22Rv1 (cell line): ENCODE measurements around the gene PLLP.

Experiments used
- H3K27ac ChIP-seq: fragments of 450-650 bp; 2 replicates; pipeline ENCODE4 v1.5.1; 2017
- ZFX ChIP-seq: fragments of 450-650 bp; IDR thresholded peaks from 2 replicates; pipeline ENCODE4 v1.6.1; 2017; ENCODE audit warnings: antibody characterized with exemption, borderline replicate concordance
- TF ChIP-seq, protein P1 (sequence below): fragments of 450-650 bp; IDR thresholded peaks from 2 replicates; pipeline ENCODE4 v1.5.1; 2017; ENCODE audit warnings: mild to moderate bottlenecking

Gene PLLP

DNA sequence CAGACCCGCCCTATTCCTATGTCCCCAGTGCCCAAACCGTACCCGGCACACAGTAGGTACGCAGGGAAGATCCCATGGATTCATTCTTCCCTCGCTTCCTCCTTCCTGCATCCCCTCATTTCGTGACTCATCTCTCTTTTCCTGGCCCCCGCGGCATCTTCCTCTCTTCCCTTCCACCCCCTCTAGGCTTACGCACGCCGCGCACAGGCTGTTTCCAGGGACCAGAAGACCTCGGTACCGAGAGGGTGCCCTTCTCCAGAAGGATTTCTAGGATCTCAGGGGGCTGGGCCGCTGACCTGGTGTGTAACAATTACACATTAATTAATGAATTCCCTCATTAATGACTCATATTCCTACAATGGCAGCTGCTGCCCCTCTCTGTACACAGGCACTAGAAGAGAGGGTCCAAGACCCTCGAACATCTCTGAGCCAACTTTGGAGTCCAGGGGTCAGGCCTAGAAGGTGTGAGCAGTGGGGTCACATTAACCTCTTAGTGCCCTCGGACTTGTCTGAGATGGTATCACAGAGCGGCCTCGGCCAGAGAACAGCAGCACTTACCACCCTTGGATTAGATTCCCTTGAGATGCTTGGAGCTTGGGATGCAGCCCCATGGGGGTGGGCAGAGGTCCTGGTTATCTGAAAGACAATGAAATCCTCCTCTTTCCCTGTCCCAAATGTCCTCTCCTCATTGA, 16.8 kb upstream of the PLLP start:
- no peak overlapping the region for H3K27ac ChIP-seq
- TF ChIP-seq, protein P1, sequence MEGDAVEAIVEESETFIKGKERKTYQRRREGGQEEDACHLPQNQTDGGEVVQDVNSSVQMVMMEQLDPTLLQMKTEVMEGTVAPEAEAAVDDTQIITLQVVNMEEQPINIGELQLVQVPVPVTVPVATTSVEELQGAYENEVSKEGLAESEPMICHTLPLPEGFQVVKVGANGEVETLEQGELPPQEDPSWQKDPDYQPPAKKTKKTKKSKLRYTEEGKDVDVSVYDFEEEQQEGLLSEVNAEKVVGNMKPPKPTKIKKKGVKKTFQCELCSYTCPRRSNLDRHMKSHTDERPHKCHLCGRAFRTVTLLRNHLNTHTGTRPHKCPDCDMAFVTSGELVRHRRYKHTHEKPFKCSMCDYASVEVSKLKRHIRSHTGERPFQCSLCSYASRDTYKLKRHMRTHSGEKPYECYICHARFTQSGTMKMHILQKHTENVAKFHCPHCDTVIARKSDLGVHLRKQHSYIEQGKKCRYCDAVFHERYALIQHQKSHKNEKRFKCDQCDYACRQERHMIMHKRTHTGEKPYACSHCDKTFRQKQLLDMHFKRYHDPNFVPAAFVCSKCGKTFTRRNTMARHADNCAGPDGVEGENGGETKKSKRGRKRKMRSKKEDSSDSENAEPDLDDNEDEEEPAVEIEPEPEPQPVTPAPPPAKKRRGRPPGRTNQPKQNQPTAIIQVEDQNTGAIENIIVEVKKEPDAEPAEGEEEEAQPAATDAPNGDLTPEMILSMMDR = no peak
- TF ChIP-seq ZFX = no peak

DNA sequence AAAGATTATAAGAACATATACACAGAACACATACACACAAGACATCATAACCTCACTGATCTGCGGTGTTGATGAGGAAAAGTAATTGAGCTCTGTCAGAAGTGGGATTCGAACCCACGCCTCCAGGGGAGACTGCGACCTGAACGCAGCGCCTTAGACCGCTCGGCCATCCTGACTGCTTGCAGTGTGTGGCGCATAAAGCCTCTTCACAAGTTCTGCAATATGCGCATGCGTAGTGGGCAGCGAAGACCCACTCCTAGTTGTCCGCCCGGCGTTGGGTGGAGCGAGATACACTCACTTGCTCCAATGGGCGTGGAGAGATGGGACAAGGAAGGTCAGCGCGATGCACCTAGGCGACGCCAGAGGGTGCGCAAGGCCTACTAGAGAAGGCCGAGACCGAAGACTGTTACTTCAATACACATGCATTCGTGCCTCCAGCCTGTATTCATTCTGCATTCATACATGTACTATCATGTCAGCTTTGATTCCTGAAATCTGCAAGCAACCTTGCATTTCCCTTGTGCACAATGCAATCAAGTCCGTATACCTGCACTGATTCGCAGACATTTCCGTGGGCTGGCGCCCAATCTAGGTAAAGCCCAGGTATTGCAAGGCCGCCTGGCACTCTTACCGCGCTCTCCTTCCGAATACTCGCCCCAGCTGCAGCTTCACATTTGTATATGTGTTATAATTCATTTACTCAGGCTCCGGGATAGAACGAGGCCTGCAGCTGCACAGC, 16.1 kb upstream of the PLLP start:
- H3K27ac ChIP-seq = peak overlapping the region; percentile 81
- TF ChIP-seq, protein P1 = peak; percentile 91
- TF ChIP-seq ZFX = no peak

DNA sequence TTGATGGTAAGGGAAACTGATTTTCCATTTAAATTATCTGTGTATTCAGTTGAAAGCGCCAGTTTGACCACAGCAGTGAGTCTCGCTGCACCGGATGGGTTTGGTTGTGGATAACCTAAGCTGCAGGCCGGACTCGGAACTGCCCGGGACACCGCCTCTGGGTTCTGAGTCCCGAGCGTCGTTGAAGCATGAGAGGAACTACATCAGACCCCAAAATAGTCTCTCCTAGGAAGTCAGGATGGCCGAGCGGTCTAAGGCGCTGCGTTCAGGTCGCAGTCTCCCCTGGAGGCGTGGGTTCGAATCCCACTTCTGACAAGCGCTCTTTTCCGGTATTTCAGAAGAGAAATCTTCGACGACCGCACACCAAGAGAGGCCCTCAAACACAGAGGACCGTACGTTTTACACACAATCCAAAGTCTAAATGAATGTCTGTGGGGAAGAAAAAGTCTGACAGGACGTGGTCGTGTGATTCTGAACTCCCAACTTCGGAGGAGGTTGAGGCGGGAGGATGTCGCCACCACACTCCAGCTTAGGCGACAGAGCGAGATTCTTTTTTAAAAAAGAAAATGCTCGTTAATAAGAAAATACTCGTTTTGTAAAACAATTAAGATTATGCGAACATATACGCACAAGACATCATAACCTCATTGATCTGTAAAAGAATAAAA, 15.4 kb upstream of the PLLP start:
- TF ChIP-seq ZFX = no peak
- TF ChIP-seq, protein P1 = 0 out of 2 replicates have a peak, but pooled peaks have one; percentile 11
- peak overlapping the region; percentile 81 for H3K27ac ChIP-seq

DNA sequence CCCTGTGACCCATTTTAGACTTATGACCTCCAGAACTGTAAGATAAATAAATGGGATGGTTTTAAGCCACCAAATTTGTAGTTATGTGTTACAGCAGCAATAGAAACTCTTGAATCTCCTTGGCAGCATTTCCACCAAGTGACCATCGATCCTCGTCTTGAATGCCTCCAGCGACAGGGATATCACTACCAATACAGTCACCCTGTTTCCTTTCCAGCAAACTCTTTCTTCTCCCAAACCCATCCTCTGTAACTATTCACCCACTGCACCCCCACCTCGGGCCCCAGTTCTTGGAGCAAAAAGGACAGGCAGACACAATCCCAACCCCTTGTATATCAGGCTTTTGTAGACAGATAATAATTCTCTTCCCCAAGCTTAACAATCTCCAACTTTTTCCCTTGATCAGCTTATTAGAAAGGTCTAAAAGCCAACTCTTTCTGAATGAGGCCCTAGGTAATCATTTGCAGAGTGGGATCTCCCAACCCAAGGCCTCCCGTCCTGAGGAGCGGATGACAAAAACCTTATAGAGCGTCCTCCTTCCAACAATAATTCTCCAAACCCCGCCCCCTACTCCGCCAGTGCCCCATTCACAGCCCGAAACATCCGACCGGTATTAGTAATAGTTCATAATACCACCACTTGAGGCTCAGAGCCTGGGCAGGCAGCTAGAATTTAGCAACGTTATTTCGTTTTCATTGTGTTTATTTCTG, 14.7 kb upstream of the PLLP start:
- peak overlapping the region; percentile 81 for H3K27ac ChIP-seq
- TF ChIP-seq, protein P1 = no peak
- no peak for TF ChIP-seq ZFX

DNA sequence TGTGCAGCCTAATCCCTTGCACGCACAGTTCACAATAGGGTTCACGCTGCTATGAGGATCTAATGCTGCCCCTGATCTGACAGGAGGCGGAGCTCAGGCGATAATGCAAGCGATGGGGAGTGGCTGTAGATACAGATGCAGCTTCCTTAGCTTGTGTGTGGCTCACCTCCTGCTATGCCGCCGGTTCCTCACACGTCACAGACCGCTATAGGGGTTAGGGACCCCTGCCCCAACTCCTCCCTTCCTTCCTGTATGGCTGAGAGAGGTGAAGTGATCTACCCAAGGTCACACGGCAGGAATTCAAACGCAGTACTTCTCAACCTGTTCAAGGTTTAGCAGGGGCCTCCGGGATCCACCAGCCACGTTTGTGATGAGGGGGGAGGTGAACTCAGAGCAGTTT, 13.4 kb upstream of the PLLP start:
- TF ChIP-seq ZFX = no peak
- TF ChIP-seq, protein P1 = no peak
- no peak overlapping the region for H3K27ac ChIP-seq

DNA sequence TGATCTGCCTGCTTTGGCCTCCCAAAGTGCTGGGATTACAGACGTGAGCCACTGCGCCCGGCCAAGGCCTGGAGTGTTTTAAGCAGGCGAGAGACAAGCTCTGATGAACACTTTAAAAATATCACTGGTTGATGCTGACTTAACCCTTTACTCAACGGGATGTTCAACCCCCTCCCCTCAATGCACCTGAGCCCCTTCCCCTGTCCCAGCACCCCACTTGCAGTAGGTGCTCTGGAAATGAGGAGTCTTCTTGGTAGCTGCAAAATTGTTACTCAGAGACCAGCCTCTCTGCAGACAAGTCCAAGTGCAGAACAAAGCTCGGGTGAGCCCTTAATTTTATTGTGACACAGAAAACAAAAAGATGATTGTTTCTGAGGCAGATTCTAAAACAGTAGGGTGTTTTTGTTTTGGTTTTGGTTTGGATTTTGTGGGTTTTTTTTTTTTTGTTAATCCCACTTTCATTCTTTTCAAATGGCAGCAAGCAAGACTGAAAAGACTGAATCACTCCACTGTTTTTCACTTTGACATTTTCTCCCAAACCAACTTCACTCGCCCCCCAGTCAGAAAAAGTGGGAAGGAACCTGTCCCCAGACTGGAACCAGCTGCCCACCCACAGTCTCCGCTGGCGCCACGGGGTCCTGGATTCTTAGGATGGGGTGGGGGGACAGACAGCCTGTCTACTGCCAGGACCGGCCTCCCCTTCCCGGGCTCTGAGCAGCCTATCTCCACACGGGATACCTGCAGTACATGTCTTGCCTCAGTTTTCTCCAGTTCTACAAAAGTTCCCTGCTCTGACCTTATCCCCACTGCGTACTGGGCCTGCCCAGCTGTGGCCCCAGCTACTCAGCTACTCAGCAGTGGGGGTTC, 5.2 kb upstream of the PLLP start:
- TF ChIP-seq, protein P1 = no peak
- no peak for TF ChIP-seq ZFX
- H3K27ac ChIP-seq = no peak overlapping the region
